GM23338 (cell line): ENCODE results near the gene MINK1. TPM values are rescaled to one million over a fixed set of nuclear protein-coding genes. Genes with fewer than 3 reads are reported as not detected.

Experiments
- ATAC-seq: fragments of 200-7000 bp; cut with Tn5 transposase; 3 replicates; pipeline ENCODE4 v1.9.1; 2020
- DNase-seq: peaks from one replicate; pipeline ENCODE4 v3.0.0-alpha.2; 2015; ENCODE audit warnings: low spot score
- H2AFZ ChIP-seq: fragments of 200-600 bp; sonication (generic); 2 replicates; pipeline ENCODE4 v1.8.0; 2016; ENCODE audit warnings: antibody characterized with exemption, mild to moderate bottlenecking, moderate library complexity
- H3F3A ChIP-seq: fragments of 200-600 bp; sonication (generic); replicated peaks from 2 replicates; pipeline ENCODE4 v1.8.0; 2017; ENCODE audit warnings: antibody characterized with exemption, mixed run types, low read depth
- H3K27ac ChIP-seq: fragments of 200-600 bp; sonication (generic); 2 replicates; pipeline ENCODE4 v1.6.1; 2016; ENCODE audit warnings: low read depth
- H3K27me3 ChIP-seq: fragments of 200-600 bp; sonication (generic); 2 replicates; pipeline ENCODE4 v1.8.0; 2016; ENCODE audit warnings: mild to moderate bottlenecking, mixed run types, moderate library complexity; ENCODE audit not compliant: insufficient read depth
- H3K36me3 ChIP-seq: fragments of 200-600 bp; sonication (generic); 2 replicates; pipeline ENCODE4 v1.8.0; 2016; ENCODE audit warnings: mild to moderate bottlenecking; ENCODE audit not compliant: insufficient read depth
- H3K4me1 ChIP-seq: fragments of 200-600 bp; sonication (generic); 2 replicates; pipeline ENCODE4 v1.8.0; 2016; ENCODE audit warnings: mild to moderate bottlenecking, moderate library complexity; ENCODE audit not compliant: insufficient read depth
- H3K4me2 ChIP-seq: fragments of 200-600 bp; sonication (generic); 2 replicates; pipeline ENCODE4 v1.7.1; 2017; ENCODE audit warnings: mixed run types
- H3K4me3 ChIP-seq: fragments of 200-600 bp; sonication (generic); 2 replicates; pipeline ENCODE4 v1.6.1; 2016; ENCODE audit warnings: mixed run types
- H3K79me2 ChIP-seq: fragments of 200-600 bp; sonication (generic); replicated peaks from 2 replicates; pipeline ENCODE4 v1.8.0; 2017; ENCODE audit warnings: mild to moderate bottlenecking; ENCODE audit not compliant: insufficient read depth
- H3K9me2 ChIP-seq: fragments of 200-600 bp; sonication (generic); 2 replicates; pipeline ENCODE4 v1.8.0; 2017; ENCODE audit not compliant: insufficient read depth
- H4K20me1 ChIP-seq: fragments of 200-600 bp; sonication (generic); replicated peaks from 2 replicates; pipeline ENCODE4 v1.8.0; 2017; ENCODE audit warnings: mild to moderate bottlenecking; ENCODE audit not compliant: insufficient read depth
- H3K27ac Mint-ChIP-seq: 2 replicates; pipeline ENCODE4 v1.8.0; 2020; ENCODE audit warnings: inconsistent platforms, mild to moderate bottlenecking, moderate library complexity, mixed read lengths
- H3K27me3 Mint-ChIP-seq: 3 replicates; pipeline ENCODE4 v1.8.0; 2022; ENCODE audit warnings: low read depth, mild to moderate bottlenecking, moderate library complexity, mixed read lengths, inconsistent platforms; ENCODE audit not compliant: insufficient read depth, poor library complexity
- H3K36me3 Mint-ChIP-seq: 3 replicates; pipeline ENCODE4 v1.8.0; 2021; ENCODE audit warnings: low read depth, mild to moderate bottlenecking, inconsistent platforms, moderate library complexity, mixed read lengths
- H3K4me1 Mint-ChIP-seq: 3 replicates; pipeline ENCODE4 v1.8.0; 2020; ENCODE audit warnings: mild to moderate bottlenecking, inconsistent platforms, mixed read lengths
- H3K4me3 Mint-ChIP-seq: 3 replicates; pipeline ENCODE4 v1.8.0; 2021; ENCODE audit warnings: moderate library complexity, mild to moderate bottlenecking, inconsistent platforms, mixed read lengths
- H3K9me3 Mint-ChIP-seq: 3 replicates; pipeline ENCODE4 v1.8.0; 2020; ENCODE audit warnings: moderate library complexity, mild to moderate bottlenecking, inconsistent platforms, mixed read lengths
- CREB1 ChIP-seq: fragments of 250-450 bp; sonication (Bioruptor Pico); IDR thresholded peaks from 2 replicates; pipeline ENCODE4 v1.5.0; 2020; ENCODE audit warnings: low read depth, mild to moderate bottlenecking, moderate library complexity
- CTCF ChIP-seq, 2 experiments: fragments of 200-600 bp in 1 of 2; sonication (generic) in 1 of 2; conservative IDR thresholded peaks; 2 replicates each; pipeline versions ENCODE4 v1.5.1 to v1.6.1; 2016 to 2017; ENCODE audit warnings: antibody characterized with exemption in 2 of 2, low read depth in 2 of 2, mild to moderate bottlenecking in 2 of 2, moderate library complexity in 1 of 2
- ETS1 ChIP-seq: IDR thresholded peaks from 2 replicates; pipeline ENCODE4 v1.6.1; 2016; ENCODE audit warnings: antibody characterized with exemption
- EZH2 ChIP-seq: fragments of 200-600 bp; sonication (generic); IDR thresholded peaks from one replicate; pipeline ENCODE4 v1.8.0; 2017; ENCODE audit warnings: antibody characterized with exemption, mild to moderate bottlenecking, low read depth; ENCODE audit not compliant: unreplicated experiment
- EZH2phosphoT487 ChIP-seq: fragments of 200-600 bp; sonication (generic); IDR thresholded peaks from one replicate; pipeline ENCODE4 v1.8.1; 2018; ENCODE audit warnings: antibody characterized with exemption; ENCODE audit not compliant: unreplicated experiment
- JUNB ChIP-seq: IDR thresholded peaks from one replicate; pipeline ENCODE4 v1.6.1; 2016; ENCODE audit warnings: antibody characterized with exemption; ENCODE audit not compliant: unreplicated experiment
- NANOG ChIP-seq: IDR thresholded peaks from 2 replicates; pipeline ENCODE4 v1.6.1; 2016; ENCODE audit warnings: antibody characterized with exemption, borderline replicate concordance
- POLR2AphosphoS5 ChIP-seq: IDR thresholded peaks from 2 replicates; pipeline ENCODE4 v1.6.1; 2016; ENCODE audit warnings: antibody characterized with exemption, low read depth
- REST ChIP-seq: IDR thresholded peaks from one replicate; pipeline ENCODE4 v1.6.1; 2018; ENCODE audit warnings: antibody characterized with exemption; ENCODE audit not compliant: unreplicated experiment
- STAT1 ChIP-seq: IDR thresholded peaks from one replicate; pipeline ENCODE4 v1.6.1; 2016; ENCODE audit warnings: antibody characterized with exemption; ENCODE audit not compliant: unreplicated experiment
- ZNF114 ChIP-seq: fragments of 250-450 bp; sonication (Bioruptor Pico); IDR thresholded peaks from 2 replicates; pipeline ENCODE4 v1.5.0; 2020; ENCODE audit warnings: mild to moderate bottlenecking, moderate library complexity
- ZNF331 ChIP-seq: fragments of 250-450 bp; sonication (Bioruptor Pico); IDR thresholded peaks from 2 replicates; pipeline ENCODE4 v1.5.0; 2020; ENCODE audit warnings: low read depth, mild to moderate bottlenecking, moderate library complexity
- ZNF462 ChIP-seq: fragments of 250-450 bp; sonication (Bioruptor Pico); IDR thresholded peaks from 2 replicates; pipeline ENCODE4 v1.5.0; 2020; ENCODE audit warnings: mild to moderate bottlenecking, moderate library complexity
- polyA plus RNA-seq: library from polyadenylated mRNA; unstranded; fragments of >200 nt; fragmentation: Nextera tagmentation; extraction: Ambion mirVana; gene quantifications from 2 replicates; pipeline ENCODE4 v1.2.1, GENCODE V29; 2016
- total RNA-seq: library from RNA; depleted of rRNA; stranded (reverse); fragments of >200 nt; shearing (Covaris generic); gene quantifications from 2 replicates; pipeline ENCODE4 v1.2.3, GENCODE V29; 2014

The MINK1 gene
- total and polyA plus RNA-seq, 2 experiments from 2014 or later, result 17.3 to 54.9 TPM

GRCh38 chr17:4908301-4908700 lies 75.2 kb downstream of the MINK1 start:
- peaks cover 14% of the 10 kb centered on the region for H3F3A ChIP-seq
- peaks cover 6% of the 10 kb centered on the region for H3K4me1 ChIP-seq
- no peaks in the 10 kb centered on the region for H3K79me2 ChIP-seq
- no peaks in the 10 kb centered on the region for H3K36me3 ChIP-seq
- H3K27ac Mint-ChIP-seq, result no peak overlapping the region
- H3K4me3 Mint-ChIP-seq, result no peak overlapping the region
- H4K20me1 ChIP-seq, result no peaks in the 10 kb centered on the region
- H3K27me3 Mint-ChIP-seq, result peaks cover 11% of the 10 kb centered on the region
- peak overlapping the region; percentile 70 for H2AFZ ChIP-seq
- peaks cover 5% of the 10 kb centered on the region for H3K4me1 Mint-ChIP-seq
- TF ChIP-seq EZH2phosphoT487 (no peak), REST (no peak), ZNF462 (CRISPR knock-in tag) (no peak), POLR2AphosphoS5 (no peak), CTCF (conservative IDR thresholded peaks at IDR 0.05; ENCODE audit: low read depth in 2 of 2) (no peak), ZNF331 (CRISPR knock-in tag) (no peak), CREB1 (no peak), STAT1 (no peak), NANOG (no peak), ETS1 (no peak), JUNB (no peak), ZNF114 (CRISPR knock-in tag) (no peak), EZH2 (no peak)
- H3K4me2 ChIP-seq, result peak overlapping the region; percentile 61; the same call in 1 of the 2 replicates
- no peaks in the 10 kb centered on the region for H3K27me3 ChIP-seq
- ATAC-seq, result peak; percentile 56
- DNase-seq, result peak; percentile 54
- no peaks in the 10 kb centered on the region for H3K9me2 ChIP-seq
- no peaks in the 10 kb centered on the region for H3K36me3 Mint-ChIP-seq
- H3K27ac ChIP-seq, result 0 out of 2 replicates have a peak overlapping the region, but pooled peaks have one; percentile 42
- no peak overlapping the region for H3K4me3 ChIP-seq
- H3K9me3 Mint-ChIP-seq, result no peaks in the 10 kb centered on the region
